Measurements from ENCODE around the gene P2RY4. TPM values are rescaled to one million over a fixed set of nuclear protein-coding genes. Genes with fewer than 3 reads are reported as not detected.
"Not testable (repeated sequence)": the region's sequence is repeated elsewhere in the genome, so short reads cannot be mapped to it uniquely, and the experiment has no call there.

Gene P2RY4
- not detected for polyA plus RNA-seq (2013, experiment 1 of 4)
- polyA plus RNA-seq (2013, experiment 2 of 4): 0.12 TPM
- polyA plus RNA-seq (2013, experiment 3 of 4): not detected
- polyA plus RNA-seq (2013, experiment 4 of 4): not detected

- Histone ChIP-seq H3K4me3 (ENCODE audit: insufficient read depth, low read depth, low read length) (no peak within 1 kb of the TSS), H3K27ac (ENCODE audit: insufficient read depth, low read depth, low read length, poor library complexity, severe bottlenecking) (no peak within 1 kb of the TSS), H3K36me3 (ENCODE audit: control insufficient read depth, insufficient read depth, low read length) (no peaks in the 10 kb centered on the region), H3K27me3 (ENCODE audit: control insufficient read depth, insufficient read depth, low read length, poor library complexity, severe bottlenecking) (no peaks in the 10 kb centered on the region), H3K4me1 (ENCODE audit: control insufficient read depth, insufficient read depth, low read length) (no peaks in the 10 kb centered on the region), H3K9me3 (ENCODE audit: control insufficient read depth, low read length) (no peaks in the 10 kb centered on the region)
- WGBS, 2 experiments: 88 to 90% methylated on average over 3 to 4 of the region's 4 CpGs
Measured at GRCh38 chrX:70260104-70260503, at the start of gene P2RY4. P2RY4 (minus strand) TSS chrX:70260204; CDS start chrX:70259624, 580 bp downstream.

GRCh38 chrX:70301716-70302115, 41.7 kb upstream of the P2RY4 start:
- Histone ChIP-seq H3K4me3 (ENCODE audit: insufficient read depth, low read depth, low read length) (no peak overlapping the region), H3K27me3 (ENCODE audit: control insufficient read depth, insufficient read depth, low read length, poor library complexity, severe bottlenecking) (no peaks in the 10 kb centered on the region), H3K27ac (ENCODE audit: insufficient read depth, low read depth, low read length, poor library complexity, severe bottlenecking) (no peak overlapping the region), H3K4me1 (ENCODE audit: control insufficient read depth, insufficient read depth, low read length) (no peaks in the 10 kb centered on the region), H3K9me3 (ENCODE audit: control insufficient read depth, low read length) (no peaks in the 10 kb centered on the region), H3K36me3 (ENCODE audit: control insufficient read depth, insufficient read depth, low read length) (peaks cover 9% of the 10 kb centered on the region)
- 100% methylated on average over 2 of the region's 3 CpGs for WGBS, 2 experiments

GRCh38 chrX:70293621-70294020, 33.6 kb upstream of the P2RY4 start:
- no peak overlapping the region for H3K4me3 ChIP-seq (ENCODE audit: insufficient read depth, low read depth, low read length)
- H3K27ac ChIP-seq (ENCODE audit: insufficient read depth, low read depth, low read length, poor library complexity, severe bottlenecking): no peak overlapping the region
- no peaks in the 10 kb centered on the region for H3K9me3 ChIP-seq (ENCODE audit: control insufficient read depth, low read length)
- H3K27me3 ChIP-seq (ENCODE audit: control insufficient read depth, insufficient read depth, low read length, poor library complexity, severe bottlenecking): no peaks in the 10 kb centered on the region
- 97 to 100% methylated on average over 3 to 4 of the region's 5 CpGs for WGBS, 2 experiments
- H3K4me1 ChIP-seq (ENCODE audit: control insufficient read depth, insufficient read depth, low read length): no peaks in the 10 kb centered on the region
- no peaks in the 10 kb centered on the region for H3K36me3 ChIP-seq (ENCODE audit: control insufficient read depth, insufficient read depth, low read length)

GRCh38 chrX:70292788-70293187, 32.8 kb upstream of the P2RY4 start:
- WGBS, 2 experiments: 0% methylated on average over 1 of the region's 1 CpG
- no peaks in the 10 kb centered on the region for H3K27me3 ChIP-seq (ENCODE audit: control insufficient read depth, insufficient read depth, low read length, poor library complexity, severe bottlenecking)
- no peak overlapping the region for H3K27ac ChIP-seq (ENCODE audit: insufficient read depth, low read depth, low read length, poor library complexity, severe bottlenecking)
- H3K4me3 ChIP-seq (ENCODE audit: insufficient read depth, low read depth, low read length): no peak overlapping the region
- H3K36me3 ChIP-seq (ENCODE audit: control insufficient read depth, insufficient read depth, low read length): no peaks in the 10 kb centered on the region
- no peaks in the 10 kb centered on the region for H3K9me3 ChIP-seq (ENCODE audit: control insufficient read depth, low read length)
- no peaks in the 10 kb centered on the region for H3K4me1 ChIP-seq (ENCODE audit: control insufficient read depth, insufficient read depth, low read length)

GRCh38 chrX:70289793-70290770, 30.1 kb upstream of the P2RY4 start, which contains the start of the genes KIF4A and PDZD11:
KIF4A (plus strand) TSS chrX:70290104; CDS start chrX:70290459, 355 bp downstream.
PDZD11 (minus strand) TSS chrX:70289927; CDS start chrX:70289341, 586 bp downstream.
- H3K4me3 ChIP-seq (ENCODE audit: insufficient read depth, low read depth, low read length): peak within 1 kb of the TSS; percentile 73
- no peaks in the 10 kb centered on the region for H3K9me3 ChIP-seq (ENCODE audit: control insufficient read depth, low read length)
- H3K27me3 ChIP-seq (ENCODE audit: control insufficient read depth, insufficient read depth, low read length, poor library complexity, severe bottlenecking): no peaks in the 10 kb centered on the region
- no peaks in the 10 kb centered on the region for H3K36me3 ChIP-seq (ENCODE audit: control insufficient read depth, insufficient read depth, low read length)
- 0 to 1% methylated on average over 54 to 60 of the region's 62 CpGs for WGBS, 2 experiments
- H3K27ac ChIP-seq (ENCODE audit: insufficient read depth, low read depth, low read length, poor library complexity, severe bottlenecking): no peak within 1 kb of the TSS
- no peaks in the 10 kb centered on the region for H3K4me1 ChIP-seq (ENCODE audit: control insufficient read depth, insufficient read depth, low read length)

GRCh38 chrX:70289168-70289792, 29.3 kb upstream of the P2RY4 start:
- Histone ChIP-seq H3K4me1 (ENCODE audit: control insufficient read depth, insufficient read depth, low read length) (no peaks in the 10 kb centered on the region), H3K27me3 (ENCODE audit: control insufficient read depth, insufficient read depth, low read length, poor library complexity, severe bottlenecking) (no peaks in the 10 kb centered on the region), H3K36me3 (ENCODE audit: control insufficient read depth, insufficient read depth, low read length) (no peaks in the 10 kb centered on the region), H3K4me3 (ENCODE audit: insufficient read depth, low read depth, low read length) (peak overlapping the region; percentile 73), H3K9me3 (ENCODE audit: control insufficient read depth, low read length) (no peaks in the 10 kb centered on the region), H3K27ac (ENCODE audit: insufficient read depth, low read depth, low read length, poor library complexity, severe bottlenecking) (no peak overlapping the region)
- 29 to 35% methylated on average over 10 to 11 of the region's 11 CpGs for WGBS, 2 experiments

- H3K36me3 ChIP-seq (ENCODE audit: control insufficient read depth, insufficient read depth, low read length): no peaks in the 10 kb centered on the region
- no peaks in the 10 kb centered on the region for H3K27me3 ChIP-seq (ENCODE audit: control insufficient read depth, insufficient read depth, low read length, poor library complexity, severe bottlenecking)
- no peak within 1 kb of the TSS for H3K27ac ChIP-seq (ENCODE audit: insufficient read depth, low read depth, low read length, poor library complexity, severe bottlenecking)
- WGBS, 2 experiments: 93 to 97% methylated on average over 21 of the region's 21 CpGs
- H3K4me3 ChIP-seq (ENCODE audit: insufficient read depth, low read depth, low read length): no peak within 1 kb of the TSS
- no peaks in the 10 kb centered on the region for H3K9me3 ChIP-seq (ENCODE audit: control insufficient read depth, low read length)
- H3K4me1 ChIP-seq (ENCODE audit: control insufficient read depth, insufficient read depth, low read length): no peaks in the 10 kb centered on the region
Measured at GRCh38 chrX:70281951-70282350, 21.9 kb upstream of the P2RY4 start, which contains the start of gene RAB41. RAB41 (plus strand) TSS chrX:70282172; CDS start chrX:70282218, 46 bp downstream.

GRCh38 chrX:70280573-70280972, 20.6 kb upstream of the P2RY4 start:
- Histone ChIP-seq H3K4me1 (ENCODE audit: control insufficient read depth, insufficient read depth, low read length) (no peaks in the 10 kb centered on the region), H3K27ac (ENCODE audit: insufficient read depth, low read depth, low read length, poor library complexity, severe bottlenecking) (no peak overlapping the region), H3K36me3 (ENCODE audit: control insufficient read depth, insufficient read depth, low read length) (no peaks in the 10 kb centered on the region), H3K9me3 (ENCODE audit: control insufficient read depth, low read length) (no peaks in the 10 kb centered on the region), H3K4me3 (ENCODE audit: insufficient read depth, low read depth, low read length) (no peak overlapping the region), H3K27me3 (ENCODE audit: control insufficient read depth, insufficient read depth, low read length, poor library complexity, severe bottlenecking) (no peaks in the 10 kb centered on the region)
- 87 to 89% methylated on average over 3 of the region's 3 CpGs for WGBS, 2 experiments

GRCh38 chrX:70279081-70279480, 19.1 kb upstream of the P2RY4 start:
- 94 to 100% methylated on average over 1 to 3 of the region's 3 CpGs for WGBS, 2 experiments
- no peak overlapping the region for H3K4me3 ChIP-seq (ENCODE audit: insufficient read depth, low read depth, low read length)
- H3K9me3 ChIP-seq (ENCODE audit: control insufficient read depth, low read length): no peaks in the 10 kb centered on the region
- no peaks in the 10 kb centered on the region for H3K4me1 ChIP-seq (ENCODE audit: control insufficient read depth, insufficient read depth, low read length)
- H3K36me3 ChIP-seq (ENCODE audit: control insufficient read depth, insufficient read depth, low read length): no peaks in the 10 kb centered on the region
- no peak overlapping the region for H3K27ac ChIP-seq (ENCODE audit: insufficient read depth, low read depth, low read length, poor library complexity, severe bottlenecking)
- no peaks in the 10 kb centered on the region for H3K27me3 ChIP-seq (ENCODE audit: control insufficient read depth, insufficient read depth, low read length, poor library complexity, severe bottlenecking)

GRCh38 chrX:70274029-70274428, 14.0 kb upstream of the P2RY4 start:
- WGBS, 2 experiments: 83 to 89% methylated on average over 5 to 7 of the region's 7 CpGs
- not testable (repeated sequence) for H3K36me3 ChIP-seq (ENCODE audit: control insufficient read depth, insufficient read depth, low read length); H3K27me3 ChIP-seq (ENCODE audit: control insufficient read depth, insufficient read depth, low read length, poor library complexity, severe bottlenecking); H3K4me3 ChIP-seq (ENCODE audit: insufficient read depth, low read depth, low read length); H3K9me3 ChIP-seq (ENCODE audit: control insufficient read depth, low read length); H3K27ac ChIP-seq (ENCODE audit: insufficient read depth, low read depth, low read length, poor library complexity, severe bottlenecking); H3K4me1 ChIP-seq (ENCODE audit: control insufficient read depth, insufficient read depth, low read length)

Measured in ectodermal cell (in vitro differentiated cells).